Amniotic epithelial cell (primary cell): ENCODE measurements around the gene GRIA3.
"Not testable (repeated sequence)": the region's sequence is repeated elsewhere in the genome, so short reads cannot be mapped to it uniquely, and the experiment has no call there.

Source experiments
- DNase-seq: peaks from one replicate; pipeline ENCODE4 v3.0.0-alpha.2; 2010; ENCODE audit warnings: low read depth

Gene GRIA3

GRCh38 chrX:123455693-123456092 lies 271.6 kb downstream of the GRIA3 start:
- no peak for DNase-seq

GRCh38 chrX:123464709-123465108 lies 280.6 kb downstream of the GRIA3 start:
- DNase-seq, result no peak

GRCh38 chrX:123468481-123468880 lies 284.4 kb downstream of the GRIA3 start:
- no peak for DNase-seq

GRCh38 chrX:123475068-123475724 lies 291.1 kb downstream of the GRIA3 start:
- peak; percentile 8 for DNase-seq

- DNase-seq, result no peak
These were observed 292.6 kb downstream of the GRIA3 start for GRCh38 chrX:123476611-123477219.

- DNase-seq, result no peak
These were observed 293.6 kb downstream of the GRIA3 start for GRCh38 chrX:123477673-123478072.

GRCh38 chrX:123481913-123482851 lies 298.1 kb downstream of the GRIA3 start:
- peak; percentile 28 for DNase-seq

- no peak for DNase-seq
These were observed 302.2 kb downstream of the GRIA3 start for GRCh38 chrX:123486297-123486696.

- DNase-seq, result no peak
These were observed 303.2 kb downstream of the GRIA3 start for GRCh38 chrX:123487236-123487635.

- DNase-seq, result no peak
These were observed 303.6 kb downstream of the GRIA3 start for GRCh38 chrX:123487669-123488068.

GRCh38 chrX:123489011-123489410 lies 304.9 kb downstream of the GRIA3 start:
- DNase-seq, result no peak

- DNase-seq, result no peak
These were observed 309.8 kb downstream of the GRIA3 start for GRCh38 chrX:123493857-123494256.

- DNase-seq, result no peak
These were observed 315.7 kb downstream of the GRIA3 start for GRCh38 chrX:123499787-123500186.

GRCh38 chrX:123504047-123504446 lies 320.0 kb downstream of the GRIA3 start:
- DNase-seq, result no peak

GRCh38 chrX:123504630-123505270 lies 320.7 kb downstream of the GRIA3 start:
- DNase-seq, result no peak

- no peak for DNase-seq
These were observed 329.7 kb downstream of the GRIA3 start for GRCh38 chrX:123513585-123514278.

GRCh38 chrX:123514279-123514640 lies 330.2 kb downstream of the GRIA3 start:
- not testable (repeated sequence) for DNase-seq

- no peak for DNase-seq
These were observed 334.7 kb downstream of the GRIA3 start for GRCh38 chrX:123518791-123519190.

- peak; percentile 1 for DNase-seq
These were observed 341.1 kb downstream of the GRIA3 start for GRCh38 chrX:123525123-123525725.

- DNase-seq, result not testable (repeated sequence)
These were observed 346.6 kb downstream of the GRIA3 start for GRCh38 chrX:123530726-123531125.
